SK-N-SH treated with all-trans-retinoic acid at 6 μM for 48 hours (cell line): ENCODE results near the gene LINGO1.

ENCODE experiments used
- BACH2 ChIP-seq: fragments of 250-450 bp; sonication (Bioruptor Pico); IDR thresholded peaks from 2 replicates; pipeline ENCODE4 v1.9.0; 2021; ENCODE audit warnings: mild to moderate bottlenecking, borderline replicate concordance
- ESRRG ChIP-seq: fragments of 250-450 bp; sonication (Bioruptor Pico); IDR thresholded peaks from 2 replicates; pipeline ENCODE4 v1.6.1; 2021; ENCODE audit warnings: mild to moderate bottlenecking
- ISL1 ChIP-seq: fragments of 250-450 bp; sonication (Bioruptor Pico); IDR thresholded peaks from 2 replicates; pipeline ENCODE4 v2.1.2; 2022; ENCODE audit warnings: mild to moderate bottlenecking, moderate library complexity
- POU6F1 ChIP-seq: fragments of 250-450 bp; sonication (Bioruptor Pico); IDR thresholded peaks from 2 replicates; pipeline ENCODE4 v1.8.0; 2021; ENCODE audit warnings: low read depth, mild to moderate bottlenecking, moderate library complexity, borderline replicate concordance
- PPARA ChIP-seq: fragments of 250-450 bp; sonication (Bioruptor Pico); IDR thresholded peaks from 2 replicates; pipeline ENCODE4 v1.5.0; 2020; ENCODE audit warnings: mild to moderate bottlenecking, borderline replicate concordance
- RARB ChIP-seq: fragments of 250-450 bp; sonication (Bioruptor Pico); IDR thresholded peaks from 2 replicates; pipeline ENCODE4 v1.8.0; 2021; ENCODE audit warnings: mild to moderate bottlenecking, moderate library complexity
- TCF4 ChIP-seq: fragments of 250-450 bp; sonication (Bioruptor Pico); IDR thresholded peaks from 2 replicates; pipeline ENCODE4 v1.8.0; 2021; ENCODE audit warnings: mild to moderate bottlenecking, moderate library complexity, borderline replicate concordance
- ZFP3 ChIP-seq: fragments of 250-450 bp; sonication (Bioruptor Pico); IDR thresholded peaks from 2 replicates; pipeline ENCODE4 v1.5.0; 2020; ENCODE audit warnings: mild to moderate bottlenecking, moderate library complexity
- ZFP30 ChIP-seq: fragments of 450-650 bp; formaldehyde crosslinking; IDR thresholded peaks from 2 replicates; pipeline ENCODE4 v1.5.0; 2022; ENCODE audit warnings: mild to moderate bottlenecking, moderate library complexity
- ZNF565 ChIP-seq: fragments of 450-650 bp; formaldehyde crosslinking; conservative IDR thresholded peaks from 2 replicates; pipeline ENCODE4 v1.5.0; 2020; ENCODE audit warnings: low read depth, mild to moderate bottlenecking, moderate library complexity
- ZNF70 ChIP-seq: fragments of 450-650 bp; formaldehyde crosslinking; IDR thresholded peaks from 2 replicates; pipeline ENCODE4 v1.5.0; 2020; ENCODE audit warnings: mild to moderate bottlenecking, moderate library complexity
- TF ChIP-seq, protein P1 (sequence below): fragments of 250-450 bp; sonication (Bioruptor Pico); IDR thresholded peaks from 2 replicates; pipeline ENCODE4 v1.8.0; 2020; ENCODE audit warnings: mild to moderate bottlenecking, moderate library complexity, borderline replicate concordance

DNA sequence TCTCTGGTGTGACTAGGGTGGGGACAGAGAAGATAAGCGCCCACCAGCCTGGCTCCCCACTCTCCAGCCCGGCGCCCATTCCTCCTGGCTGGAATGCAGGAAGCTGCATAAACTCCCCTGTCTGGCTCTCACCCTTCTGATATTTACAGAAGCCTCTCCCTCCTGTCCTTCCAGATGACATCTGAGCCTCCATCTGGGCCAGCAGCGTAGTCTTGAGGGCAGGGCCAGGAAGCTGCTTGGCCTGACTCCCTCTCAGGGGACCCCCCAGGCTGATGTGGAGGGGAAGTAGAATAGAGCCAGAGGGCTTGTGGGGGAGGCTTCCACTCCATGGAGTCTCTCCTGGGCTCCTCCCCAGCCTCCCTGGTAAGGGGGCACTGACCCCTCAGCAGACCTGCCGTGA is 49.9 kb downstream of the LINGO1 start:
- TF ChIP-seq TCF4 (CRISPR knock-in tag) (no peak), RARB (CRISPR knock-in tag) (no peak), ZFP3 (CRISPR knock-in tag) (no peak), BACH2 (CRISPR knock-in tag) (no peak), ZFP30 (CRISPR knock-in tag) (no peak), PPARA (CRISPR knock-in tag) (no peak), POU6F1 (CRISPR knock-in tag) (no peak), ZNF565 (CRISPR knock-in tag) (no peak), ESRRG (CRISPR knock-in tag) (no peak), ISL1 (no peak), ZNF70 (CRISPR knock-in tag) (no peak)
- TF ChIP-seq, protein P1, sequence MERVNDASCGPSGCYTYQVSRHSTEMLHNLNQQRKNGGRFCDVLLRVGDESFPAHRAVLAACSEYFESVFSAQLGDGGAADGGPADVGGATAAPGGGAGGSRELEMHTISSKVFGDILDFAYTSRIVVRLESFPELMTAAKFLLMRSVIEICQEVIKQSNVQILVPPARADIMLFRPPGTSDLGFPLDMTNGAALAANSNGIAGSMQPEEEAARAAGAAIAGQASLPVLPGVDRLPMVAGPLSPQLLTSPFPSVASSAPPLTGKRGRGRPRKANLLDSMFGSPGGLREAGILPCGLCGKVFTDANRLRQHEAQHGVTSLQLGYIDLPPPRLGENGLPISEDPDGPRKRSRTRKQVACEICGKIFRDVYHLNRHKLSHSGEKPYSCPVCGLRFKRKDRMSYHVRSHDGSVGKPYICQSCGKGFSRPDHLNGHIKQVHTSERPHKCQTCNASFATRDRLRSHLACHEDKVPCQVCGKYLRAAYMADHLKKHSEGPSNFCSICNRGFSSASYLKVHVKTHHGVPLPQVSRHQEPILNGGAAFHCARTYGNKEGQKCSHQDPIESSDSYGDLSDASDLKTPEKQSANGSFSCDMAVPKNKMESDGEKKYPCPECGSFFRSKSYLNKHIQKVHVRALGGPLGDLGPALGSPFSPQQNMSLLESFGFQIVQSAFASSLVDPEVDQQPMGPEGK (CRISPR knock-in tag), result no peak
